Ishikawa (cell line): ENCODE data around the gene NPAT.

Experiments used
- EGR1 ChIP-seq: IDR thresholded peaks from 2 replicates; pipeline ENCODE4 v1.6.1; 2012
- RAD21 ChIP-seq: IDR thresholded peaks from 2 replicates; pipeline ENCODE4 v1.6.1; 2012; ENCODE audit warnings: low read depth
- YY1 ChIP-seq: IDR thresholded peaks from 2 replicates; pipeline ENCODE4 v1.6.1; 2012; ENCODE audit warnings: low read depth
- TF ChIP-seq, protein P1 (sequence below): IDR thresholded peaks from 2 replicates; pipeline ENCODE4 v1.6.1; 2012

DNA sequence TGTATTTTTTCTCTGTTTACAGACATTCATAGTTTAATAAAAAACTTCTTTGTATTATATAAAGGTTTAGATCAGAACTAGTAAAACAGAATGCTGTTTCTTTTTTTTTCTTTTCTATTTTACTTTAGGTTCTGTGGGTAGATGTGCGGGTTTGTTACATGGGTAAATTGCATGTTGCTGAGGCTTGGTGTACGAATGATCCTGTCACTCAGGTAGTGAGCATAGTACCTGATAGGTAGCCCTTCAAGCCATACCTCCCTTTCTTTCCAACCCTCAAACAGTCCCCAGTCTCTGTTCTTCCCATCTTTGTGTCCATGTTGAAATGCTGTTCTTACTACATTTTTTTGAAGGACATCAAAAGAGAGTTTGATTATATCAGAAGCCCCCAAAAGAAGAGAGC, 3.6 kb upstream of the NPAT start:
- TF ChIP-seq EGR1 (no peak), YY1 (no peak), RAD21 (no peak)
- TF ChIP-seq, protein P1, sequence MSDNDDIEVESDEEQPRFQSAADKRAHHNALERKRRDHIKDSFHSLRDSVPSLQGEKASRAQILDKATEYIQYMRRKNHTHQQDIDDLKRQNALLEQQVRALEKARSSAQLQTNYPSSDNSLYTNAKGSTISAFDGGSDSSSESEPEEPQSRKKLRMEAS: no peak
